Transverse colon (tissue), 3 donors: Measurements from ENCODE around the gene PLXND1.

Experiments used
- POLR2A ChIP-seq: fragments of 450-650 bp; IDR thresholded peaks from one replicate; pipeline ENCODE4 v1.6.1; 2016; ENCODE audit warnings: antibody characterized with exemption, mild to moderate bottlenecking, moderate library complexity
- TF ChIP-seq, protein P1 (sequence below), 5 experiments: fragments of 200-600 bp in 3 of 5; fragments of 450-650 bp in 2 of 5; sonication (generic) in 3 of 5; IDR thresholded peaks; 1 replicate in 2 of 5; 2 replicates in 3 of 5; pipeline ENCODE4 v1.5.1; 2016 to 2017; ENCODE audit warnings: antibody characterized with exemption in 5 of 5, inconsistent platforms in 3 of 5, mild to moderate bottlenecking in 2 of 5, moderate library complexity in 1 of 5

DNA sequence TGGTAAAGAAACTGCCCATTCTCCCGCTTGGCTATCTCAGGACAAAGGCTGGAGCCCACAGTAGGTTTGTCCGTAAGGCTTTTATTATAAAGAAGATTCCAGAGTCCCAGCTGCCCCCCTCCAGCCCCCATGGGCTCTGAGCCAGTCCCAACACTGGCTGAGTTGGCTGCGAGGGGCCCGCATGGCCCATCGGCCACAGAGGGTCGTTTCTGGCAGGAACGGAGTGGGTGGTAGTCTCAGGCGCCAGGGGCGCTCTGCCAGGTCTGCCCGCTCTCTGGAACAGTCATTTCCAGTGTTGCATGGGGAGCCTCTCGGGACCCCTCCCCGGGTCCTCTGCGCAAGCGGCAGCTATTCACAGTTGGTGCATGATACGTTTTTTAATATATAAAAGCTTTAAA lies 51.3 kb downstream of the PLXND1 start:
- TF ChIP-seq POLR2A = no peak
- TF ChIP-seq, protein P1, sequence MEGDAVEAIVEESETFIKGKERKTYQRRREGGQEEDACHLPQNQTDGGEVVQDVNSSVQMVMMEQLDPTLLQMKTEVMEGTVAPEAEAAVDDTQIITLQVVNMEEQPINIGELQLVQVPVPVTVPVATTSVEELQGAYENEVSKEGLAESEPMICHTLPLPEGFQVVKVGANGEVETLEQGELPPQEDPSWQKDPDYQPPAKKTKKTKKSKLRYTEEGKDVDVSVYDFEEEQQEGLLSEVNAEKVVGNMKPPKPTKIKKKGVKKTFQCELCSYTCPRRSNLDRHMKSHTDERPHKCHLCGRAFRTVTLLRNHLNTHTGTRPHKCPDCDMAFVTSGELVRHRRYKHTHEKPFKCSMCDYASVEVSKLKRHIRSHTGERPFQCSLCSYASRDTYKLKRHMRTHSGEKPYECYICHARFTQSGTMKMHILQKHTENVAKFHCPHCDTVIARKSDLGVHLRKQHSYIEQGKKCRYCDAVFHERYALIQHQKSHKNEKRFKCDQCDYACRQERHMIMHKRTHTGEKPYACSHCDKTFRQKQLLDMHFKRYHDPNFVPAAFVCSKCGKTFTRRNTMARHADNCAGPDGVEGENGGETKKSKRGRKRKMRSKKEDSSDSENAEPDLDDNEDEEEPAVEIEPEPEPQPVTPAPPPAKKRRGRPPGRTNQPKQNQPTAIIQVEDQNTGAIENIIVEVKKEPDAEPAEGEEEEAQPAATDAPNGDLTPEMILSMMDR (IDR thresholded peaks at IDR 0.05) = no peak
